Stomach (tissue), 19 donors: ENCODE data around the gene ASMT. TPM values are rescaled to one million over a fixed set of nuclear protein-coding genes. Genes with fewer than 3 reads are reported as not detected.
"Not testable (repeated sequence)": the region's sequence is repeated elsewhere in the genome, so short reads cannot be mapped to it uniquely, and the experiment has no call there.

Experiments
- DNase-seq, 2 donors: peaks; one replicate each; pipeline versions ENCODE4 v3.0.0 to v3.0.0-alpha.2; 2013 to 2019
- H3K27ac ChIP-seq, 5 donors: fragments of 200-600 bp in 4 of 5; sonication (generic) in 4 of 5; one replicate each; pipeline ENCODE4 v1.5.1; 2013 to 2019; ENCODE audit warnings: mild to moderate bottlenecking in 1 of 5, moderate library complexity in 1 of 5
- H3K27me3 ChIP-seq, 3 donors: fragments of 200-600 bp; sonication (generic); one replicate each; pipeline ENCODE4 v1.5.1; 2017 to 2019; ENCODE audit warnings: mixed run types in 1 of 3
- H3K36me3 ChIP-seq, 4 donors: fragments of 200-600 bp; sonication (generic); 1 replicate in 3 of 4; 2 replicates in 1 of 4; pipeline ENCODE4 v1.5.1; 2016 to 2019
- H3K4me1 ChIP-seq, 4 donors: fragments of 200-600 bp; sonication (generic); one replicate each; pipeline ENCODE4 v1.5.1; 2016 to 2019
- H3K4me3 ChIP-seq, 4 donors: fragments of 200-600 bp; sonication (generic) in 3 of 4; one replicate each; pipeline ENCODE4 v1.5.1; 2016 to 2019; ENCODE audit warnings: mild to moderate bottlenecking in 1 of 4
- H3K9me3 ChIP-seq, 4 donors: fragments of 200-600 bp; sonication (generic); one replicate each; pipeline ENCODE4 v1.5.1; 2016 to 2019
- EP300 ChIP-seq: sonication (generic); formaldehyde crosslinking; IDR thresholded peaks from one replicate; pipeline ENCODE4 v1.6.1; 2017; ENCODE audit warnings: antibody characterized with exemption
- POLR2A ChIP-seq, 4 donors: fragments of 450-650 bp; IDR thresholded peaks; one replicate each; pipeline ENCODE4 v1.6.1; 2016; ENCODE audit warnings: antibody characterized with exemption in 4 of 4, control low read depth in 2 of 4, mild to moderate bottlenecking in 1 of 4, moderate library complexity in 1 of 4
- POLR2AphosphoS5 ChIP-seq, 3 donors: sonication (generic); formaldehyde crosslinking; IDR thresholded peaks; one replicate each; pipeline ENCODE4 v1.6.1; 2016; ENCODE audit warnings: antibody characterized with exemption in 3 of 3
- WGBS, 5 donors: extraction: QIAGEN DNeasy Blood & Tissue Kit in 3 of 5; methylation state at CpG; one replicate each; pipeline versions ENCODE4 v1.1.5 to v1.1.7; 2013 to 2018; 5-methylcytosine and 5-hydroxymethylcytosine counted together
- intact Hi-C: fragments of 100-400 bp; cut with DNase I; formaldehyde crosslinking; loops from one replicate; pipeline ENCODE4 v1.15.1; 2023; ENCODE audit warnings: low total_unique reads
- long read RNA-seq, 10 donors: transcript quantifications; one replicate each; lab custom pipeline, GENCODE V29; 2026
- polyA plus RNA-seq, 3 donors: library from polyadenylated mRNA; stranded (reverse); fragments of 200-250 nt; gene quantifications; one replicate each; pipeline ENCODE4 v1.2.3, GENCODE V29; 2013
- total RNA-seq, 5 donors: library from RNA; depleted of rRNA; stranded (reverse); fragments of >200 nt; gene quantifications; one replicate each; pipeline versions ENCODE4 v1.1.0 to v1.2.3, GENCODE V29; 2014 to 2016
- TF ChIP-seq, protein P1 (sequence below), 7 experiments: fragments of 450-650 bp in 4 of 7; fragments of 200-600 bp in 3 of 7; sonication (generic) in 3 of 7; IDR thresholded peaks; one replicate each; pipeline ENCODE4 v1.5.1; 2016 to 2019; ENCODE audit warnings: antibody characterized with exemption in 7 of 7, control low read depth in 2 of 7, mild to moderate bottlenecking in 1 of 7
- donor health status: healthy with polysubstance abuse.
- donor health status: Bipolar disorder and iron deficiency.
- donor health status: healthy.

The ASMT gene, protein sequence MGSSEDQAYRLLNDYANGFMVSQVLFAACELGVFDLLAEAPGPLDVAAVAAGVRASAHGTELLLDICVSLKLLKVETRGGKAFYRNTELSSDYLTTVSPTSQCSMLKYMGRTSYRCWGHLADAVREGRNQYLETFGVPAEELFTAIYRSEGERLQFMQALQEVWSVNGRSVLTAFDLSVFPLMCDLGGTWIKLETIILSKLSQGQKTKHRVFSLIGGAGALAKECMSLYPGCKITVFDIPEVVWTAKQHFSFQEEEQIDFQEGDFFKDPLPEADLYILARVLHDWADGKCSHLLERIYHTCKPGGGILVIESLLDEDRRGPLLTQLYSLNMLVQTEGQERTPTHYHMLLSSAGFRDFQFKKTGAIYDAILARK
- not detected for total RNA-seq
- under 1 TPM in 1 of 3 donors, not detected in 2; 0.43 TPM for polyA plus RNA-seq
- long read RNA-seq, donor 1, result 0 reads
- long read RNA-seq, donor 2, result 0 reads
- long read RNA-seq, donor 3, result 0 reads
- long read RNA-seq, donor 4, result 0 reads
- long read RNA-seq, donor 5, result 0 reads
- long read RNA-seq, donor 6, partial matches to known transcripts, result 0 of 1 reads
- long read RNA-seq, donor 6, other reads (novel, unspliced or antisense), result 0 of 1 reads
- long read RNA-seq, donor 7, result 0 reads
- long read RNA-seq, donor 8, result 0 reads
- long read RNA-seq, donor 9, result 0 reads
- long read RNA-seq, donor 10, result 0 reads

- H3K4me3 ChIP-seq, result no peak within 1 kb of the TSS
- TF ChIP-seq POLR2A (IDR thresholded peaks at IDR 0.05) (no peak), POLR2AphosphoS5 (IDR thresholded peaks at IDR 0.05) (no peak)
- intact Hi-C loops, result no loop called here
- 71 to 78% (median 76%) methylated on average over 16 to 17 of the region's 17 CpGs for WGBS, 5 donors
- no peaks in the 10 kb centered on the region for H3K36me3 ChIP-seq
- DNase-seq, result no peak
- no peaks in the 10 kb centered on the region for H3K27me3 ChIP-seq
- no peak within 1 kb of the TSS for H3K27ac ChIP-seq
- no peaks in the 10 kb centered on the region for H3K4me1 ChIP-seq
- H3K9me3 ChIP-seq, result no peaks in the 10 kb centered on the region
Observed at GRCh38 chrX:1614927-1615326, at the start of gene ASMT. Gene ASMT (plus strand): TSS chrX:1615059. CDS start chrX:1615200, 141 bp downstream.

DNA sequence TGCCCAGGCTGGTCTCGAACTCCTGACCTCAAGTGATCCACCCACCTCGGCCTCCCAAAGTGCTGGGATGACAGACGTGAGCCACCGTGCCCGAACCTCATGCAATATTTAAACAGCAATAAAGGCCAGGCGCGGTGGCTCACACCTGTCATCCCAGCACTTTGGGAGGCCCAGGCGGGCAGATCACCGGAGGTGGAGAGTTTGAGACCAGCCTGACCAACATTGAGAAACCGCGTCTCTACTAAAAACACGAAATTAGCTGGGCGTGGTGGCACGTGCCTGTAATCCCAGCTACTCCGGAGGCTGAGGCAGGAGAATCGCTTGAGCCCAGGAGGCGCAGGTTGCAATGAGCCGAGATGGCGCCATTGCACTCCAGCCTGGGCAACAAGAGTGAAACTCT, 40.7 kb upstream of the ASMT start:
- not testable (repeated sequence) for H3K4me3 ChIP-seq, H3K4me1 ChIP-seq, H3K9me3 ChIP-seq, H3K27ac ChIP-seq, H3K27me3 ChIP-seq, H3K36me3 ChIP-seq
- WGBS, 5 donors, result 90 to 94% (median 92%) methylated on average over 19 of the region's 19 CpGs
- DNase-seq, result peak in 1 of 2 donors; percentile 24
- intact Hi-C loops, result loop anchor here (10.0 kb wide), 1 partner anchor 109 kb away; no protein-coding TSS in a partner anchor

DNA sequence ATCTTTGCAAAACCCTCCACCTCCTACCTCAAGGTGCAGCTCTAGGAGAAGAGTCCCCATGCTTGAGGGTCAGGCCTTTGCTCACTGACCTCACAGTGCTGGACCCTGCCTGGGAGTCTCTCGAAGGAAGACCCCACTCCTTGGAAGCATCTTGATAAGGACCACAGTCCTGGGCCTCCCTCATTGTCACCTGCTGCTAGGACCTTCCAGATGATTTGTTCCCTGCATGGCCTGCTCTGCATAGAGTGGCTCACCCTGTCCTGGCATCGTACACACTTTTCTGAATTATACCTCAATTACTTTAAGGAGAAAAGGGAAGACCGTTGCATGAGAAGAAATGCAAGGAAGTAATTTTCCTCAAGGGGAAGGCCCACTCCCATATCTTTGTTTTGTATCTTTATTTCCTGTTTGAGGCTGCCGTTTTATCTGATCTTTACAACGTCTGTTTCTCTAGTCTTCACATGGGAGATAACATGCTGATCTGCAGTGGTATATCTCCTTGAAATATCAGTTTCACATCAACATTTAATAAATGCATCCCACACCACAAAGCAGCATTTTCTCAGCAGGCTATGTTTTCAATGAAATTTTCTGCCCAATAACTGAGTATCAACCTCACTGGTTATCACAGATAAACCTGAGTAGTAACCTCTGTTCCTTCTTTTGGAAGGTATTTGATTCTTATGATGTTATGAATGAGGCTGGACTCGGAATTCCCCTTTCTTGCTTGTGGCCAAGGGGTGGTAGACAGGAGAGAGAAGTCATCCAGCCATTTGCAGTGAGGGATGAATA, 38.5 kb upstream of the ASMT start:
- H3K4me3 ChIP-seq, result no peak overlapping the region
- DNase-seq, result peak in 1 of 2 donors; percentile 5
- intact Hi-C loops, result loop anchor here (10.0 kb wide), 1 partner anchor 112 kb away; no protein-coding TSS in a partner anchor
- no peak overlapping the region for H3K27ac ChIP-seq
- H3K27me3 ChIP-seq, result no peaks in the 10 kb centered on the region
- WGBS, 5 donors, result 55 to 66% (median 59%) methylated on average over 6 of the region's 6 CpGs
- TF ChIP-seq POLR2A (IDR thresholded peaks at IDR 0.05), result no peak
- no peak for TF ChIP-seq POLR2AphosphoS5 (IDR thresholded peaks at IDR 0.05)
- TF ChIP-seq EP300, result no peak
- TF ChIP-seq, protein P1, sequence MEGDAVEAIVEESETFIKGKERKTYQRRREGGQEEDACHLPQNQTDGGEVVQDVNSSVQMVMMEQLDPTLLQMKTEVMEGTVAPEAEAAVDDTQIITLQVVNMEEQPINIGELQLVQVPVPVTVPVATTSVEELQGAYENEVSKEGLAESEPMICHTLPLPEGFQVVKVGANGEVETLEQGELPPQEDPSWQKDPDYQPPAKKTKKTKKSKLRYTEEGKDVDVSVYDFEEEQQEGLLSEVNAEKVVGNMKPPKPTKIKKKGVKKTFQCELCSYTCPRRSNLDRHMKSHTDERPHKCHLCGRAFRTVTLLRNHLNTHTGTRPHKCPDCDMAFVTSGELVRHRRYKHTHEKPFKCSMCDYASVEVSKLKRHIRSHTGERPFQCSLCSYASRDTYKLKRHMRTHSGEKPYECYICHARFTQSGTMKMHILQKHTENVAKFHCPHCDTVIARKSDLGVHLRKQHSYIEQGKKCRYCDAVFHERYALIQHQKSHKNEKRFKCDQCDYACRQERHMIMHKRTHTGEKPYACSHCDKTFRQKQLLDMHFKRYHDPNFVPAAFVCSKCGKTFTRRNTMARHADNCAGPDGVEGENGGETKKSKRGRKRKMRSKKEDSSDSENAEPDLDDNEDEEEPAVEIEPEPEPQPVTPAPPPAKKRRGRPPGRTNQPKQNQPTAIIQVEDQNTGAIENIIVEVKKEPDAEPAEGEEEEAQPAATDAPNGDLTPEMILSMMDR (IDR thresholded peaks at IDR 0.05), result no peak
- H3K4me1 ChIP-seq, result no peaks in the 10 kb centered on the region
- H3K36me3 ChIP-seq, result no peaks in the 10 kb centered on the region
- no peaks in the 10 kb centered on the region for H3K9me3 ChIP-seq

- Histone ChIP-seq H3K27me3 (no peaks in the 10 kb centered on the region), H3K36me3 (no peaks in the 10 kb centered on the region), H3K4me3 (no peak overlapping the region), H3K9me3 (no peaks in the 10 kb centered on the region), H3K27ac (no peak overlapping the region), H3K4me1 (no peaks in the 10 kb centered on the region)
- TF ChIP-seq POLR2AphosphoS5 (IDR thresholded peaks at IDR 0.05) (no peak), EP300 (no peak), POLR2A (IDR thresholded peaks at IDR 0.05) (no peak)
- TF ChIP-seq, protein P1 (IDR thresholded peaks at IDR 0.05), result no peak
- intact Hi-C loops, result loop anchor here (10.0 kb wide), 1 partner anchor 113 kb away; no protein-coding TSS in a partner anchor
- no peak for DNase-seq
- WGBS, 5 donors, result 47 to 65% (median 58%) methylated on average over 2 of the region's 2 CpGs
Observed at GRCh38 chrX:1577845-1578244, 37.0 kb upstream of the ASMT start.

DNA sequence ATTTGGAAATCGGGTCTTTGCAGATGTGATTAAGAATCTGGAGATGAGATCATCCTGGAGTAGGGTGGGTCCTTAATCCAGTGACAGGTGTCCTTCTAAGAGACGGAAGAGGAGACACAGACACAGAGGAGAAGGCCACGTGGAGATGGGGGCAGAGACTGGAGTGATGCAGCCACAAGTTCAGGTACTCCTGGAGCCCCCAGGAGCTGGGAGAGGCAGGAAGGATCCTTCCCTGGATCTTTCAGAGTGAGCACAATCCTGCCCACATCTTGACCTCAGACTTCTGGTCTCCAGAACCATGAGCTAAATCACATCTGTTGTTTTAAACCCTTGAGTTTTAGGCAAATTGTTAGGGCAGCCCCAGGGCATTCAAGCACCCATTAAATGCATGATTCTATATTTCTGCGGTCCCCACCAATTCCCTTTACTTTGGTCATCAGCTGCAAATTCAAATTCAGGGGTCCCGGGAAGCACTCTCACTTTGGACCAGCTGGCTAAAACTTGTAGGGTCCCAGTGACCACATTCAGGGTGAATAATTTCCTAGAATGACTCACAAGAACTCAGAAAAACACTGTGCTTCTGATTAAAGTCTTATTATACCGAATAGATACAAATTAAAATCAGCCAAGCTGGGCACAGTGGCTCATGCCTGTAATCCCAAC, 36.2 kb upstream of the ASMT start:
- 62 to 67% (median 66%) methylated on average over 6 of the region's 6 CpGs for WGBS, 5 donors
- no peak for DNase-seq
- Histone ChIP-seq H3K36me3 (no peaks in the 10 kb centered on the region), H3K4me1 (no peaks in the 10 kb centered on the region), H3K9me3 (no peaks in the 10 kb centered on the region), H3K4me3 (no peak overlapping the region), H3K27me3 (no peaks in the 10 kb centered on the region), H3K27ac (no peak overlapping the region)
- intact Hi-C loops, result loop anchor here (10.0 kb wide), 1 partner anchor 114 kb away; no protein-coding TSS in a partner anchor
- TF ChIP-seq EP300 (no peak), POLR2A (IDR thresholded peaks at IDR 0.05) (no peak), POLR2AphosphoS5 (IDR thresholded peaks at IDR 0.05) (no peak)
- TF ChIP-seq, protein P1 (IDR thresholded peaks at IDR 0.05), result no peak
